Left lung (tissue), 14 donors: ENCODE results near the gene ANGPT4. TPM values are rescaled to one million over a fixed set of nuclear protein-coding genes. Genes with fewer than 3 reads are reported as not detected.

Experiments used
- ATAC-seq: fragments of 200-7000 bp; cut with Tn5 transposase; one replicate; pipeline ENCODE4 v1.9.1; 2020; ENCODE audit warnings: moderate library complexity
- DNase-seq, 4 donors: peaks; one replicate each; pipeline ENCODE4 v3.0.0-alpha.2; 2013 to 2020
- H3K27ac ChIP-seq, 2 donors: fragments of 200-600 bp; sonication (generic) in 1 of 2; one replicate each; pipeline versions ENCODE4 v1.5.0 to v1.8.0; 2020 to 2021
- H3K27me3 ChIP-seq, 2 donors: fragments of 200-600 bp; sonication (generic) in 1 of 2; one replicate each; pipeline versions ENCODE4 v1.5.0 to v1.8.0; 2020 to 2021
- H3K36me3 ChIP-seq, 2 donors: fragments of 200-600 bp; sonication (generic) in 1 of 2; one replicate each; pipeline versions ENCODE4 v1.5.0 to v1.8.0; 2020 to 2021
- H3K4me1 ChIP-seq, 2 donors: fragments of 200-600 bp; one replicate each; pipeline ENCODE4 v1.8.0; 2021
- H3K4me3 ChIP-seq, 2 donors: fragments of 200-600 bp; sonication (generic) in 1 of 2; one replicate each; pipeline versions ENCODE4 v1.5.0 to v1.8.0; 2020 to 2021; ENCODE audit warnings: mild to moderate bottlenecking in 1 of 2
- H3K9me3 ChIP-seq, 2 donors: fragments of 200-600 bp; sonication (generic) in 1 of 2; one replicate each; pipeline versions ENCODE4 v1.5.0 to v1.8.0; 2020 to 2021
- CTCF ChIP-seq, 2 donors: fragments of 200-600 bp; sonication (generic) in 1 of 2; IDR thresholded peaks; one replicate each; pipeline versions ENCODE4 v1.5.0 to v1.8.0; 2021; ENCODE audit warnings: antibody characterized with exemption in 2 of 2
- intact Hi-C, 2 donors: fragments of 100-400 bp; cut with DNase I; formaldehyde crosslinking; loops; one replicate each; pipeline versions ENCODE4 v1.11.2 to v1.14.2; 2022
- long read RNA-seq, 12 donors: library from polyadenylated mRNA in 2 of 12; unstranded in 2 of 12; transcript quantifications; one replicate each; pipeline ENCODE4 v2.0.0 and lab custom pipeline, GENCODE V29; 2019 to 2026
- polyA plus RNA-seq, 6 donors: library from polyadenylated mRNA; unstranded; fragments of 120-200 nt; gene quantifications; one replicate each; pipeline ENCODE4 v1.2.1, GENCODE V29; 2013; ENCODE audit not compliant: insufficient read length in 6 of 6
- total RNA-seq, 2 donors: library from RNA; stranded (reverse); fragmentation: NEBNext Ultra II Directional; extraction: Animal tissue kit (Norgen Biotek cat#: 25700); gene quantifications; one replicate each; pipeline ENCODE4 v1.2.1, GENCODE V29; 2021
- donor health status: DM: no; HTN: yes; CAD: no.
- donor health status: DM: no; HTN: no; CAD: no.

The ANGPT4 gene
- total RNA-seq (under 1 TPM; 0.16 to 0.20 TPM), polyA plus RNA-seq (under 1 TPM; 0.06 to 0.11 (median 0.09) TPM)
- long read RNA-seq, donor 1, result 0 reads
- long read RNA-seq, donor 2, result 0 reads
- long read RNA-seq, donor 3, result 0 reads
- long read RNA-seq, donor 4, result 0 reads
- long read RNA-seq, donor 5, result 0 reads
- long read RNA-seq, donor 6, result 0 reads
- long read RNA-seq, donor 7, result 0 reads
- long read RNA-seq, donor 8, result 0 reads
- long read RNA-seq, donor 9, result 0 reads
- long read RNA-seq, donor 10, result 0 reads
- long read RNA-seq, donor 11, result 0 reads
- long read RNA-seq, donor 12, result 0 reads

GRCh38 chr20:916125-916799 is at the start of gene ANGPT4:
Gene ANGPT4, minus strand, starts transcription at chr20:916334. Its CDS starts 120 bp downstream, at chr20:916214.
- ATAC-seq (no peak), DNase-seq (no peak)
- intact Hi-C loops, result no loop called here
- Histone ChIP-seq H3K27ac (no peak within 1 kb of the TSS), H3K4me1 (no peaks in the 10 kb centered on the region), H3K36me3 (no peaks in the 10 kb centered on the region), H3K27me3 (peaks cover 0 to 31% of the 10 kb centered on the region in 2 donors), H3K4me3 (no peak within 1 kb of the TSS), H3K9me3 (no peaks in the 10 kb centered on the region)
- no peak for TF ChIP-seq CTCF (IDR thresholded peaks at IDR 0.05)

DNA sequence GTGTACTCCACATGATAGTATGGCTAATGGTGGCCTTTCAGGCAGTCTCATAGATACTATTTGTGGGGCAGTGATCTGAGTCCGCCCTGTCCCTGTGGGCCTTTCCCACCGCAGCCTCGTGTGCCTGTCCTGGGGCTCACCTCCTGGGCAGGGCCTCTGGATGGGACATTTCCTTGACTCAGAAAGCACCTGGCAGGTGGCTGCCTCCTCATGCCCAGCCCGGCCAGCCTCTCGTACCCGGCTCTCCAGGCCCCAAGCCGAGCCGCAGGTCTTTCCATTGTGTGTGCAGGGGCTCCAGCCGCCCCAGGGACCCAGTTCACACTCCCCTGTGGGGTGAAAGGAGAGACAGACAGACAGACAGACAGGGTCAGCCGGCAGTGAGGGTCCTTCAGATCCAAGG is 47.7 kb upstream of the ANGPT4 start:
- no peaks in the 10 kb centered on the region for H3K4me1 ChIP-seq
- H3K36me3 ChIP-seq, result no peaks in the 10 kb centered on the region
- intact Hi-C loops, result no loop called here
- DNase-seq (no peak), ATAC-seq (no peak)
- no peak overlapping the region for H3K27ac ChIP-seq
- H3K4me3 ChIP-seq, result no peak overlapping the region
- TF ChIP-seq CTCF (IDR thresholded peaks at IDR 0.05), result no peak
- no peaks in the 10 kb centered on the region for H3K9me3 ChIP-seq
- peaks cover 0 to 7% of the 10 kb centered on the region in 2 donors for H3K27me3 ChIP-seq

DNA sequence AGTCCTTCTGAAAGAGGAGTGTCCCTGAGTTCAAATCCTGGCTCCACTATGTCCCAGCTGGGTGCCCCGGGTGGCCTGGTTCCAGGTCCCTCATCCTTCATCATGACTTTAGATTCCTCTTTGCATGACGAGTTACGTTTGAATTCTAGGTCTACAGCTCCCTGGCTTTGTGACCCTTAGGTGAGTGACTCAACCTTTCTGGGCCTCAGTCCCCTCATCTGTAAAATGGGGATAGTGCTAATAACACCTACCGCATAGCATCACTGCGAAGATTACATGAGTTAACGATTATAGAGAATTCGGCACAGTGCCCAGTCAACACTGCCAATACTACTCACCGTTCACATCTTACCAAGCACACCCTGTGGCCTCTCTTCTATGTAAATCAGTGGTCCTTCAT is 46.5 kb upstream of the ANGPT4 start:
- no peak overlapping the region for H3K4me3 ChIP-seq
- TF ChIP-seq CTCF (IDR thresholded peaks at IDR 0.05), result no peak
- DNase-seq (no peak), ATAC-seq (no peak)
- H3K27me3 ChIP-seq, result peaks cover 0 to 18% of the 10 kb centered on the region in 2 donors
- H3K27ac ChIP-seq, result no peak overlapping the region
- H3K9me3 ChIP-seq, result no peaks in the 10 kb centered on the region
- intact Hi-C loops, result no loop called here
- no peaks in the 10 kb centered on the region for H3K36me3 ChIP-seq
- H3K4me1 ChIP-seq, result no peaks in the 10 kb centered on the region

GRCh38 chr20:962223-962622 is 46.1 kb upstream of the ANGPT4 start:
- Histone ChIP-seq H3K36me3 (no peaks in the 10 kb centered on the region), H3K9me3 (no peaks in the 10 kb centered on the region), H3K4me3 (no peak overlapping the region), H3K27me3 (peaks cover 0 to 19% of the 10 kb centered on the region in 2 donors), H3K4me1 (no peaks in the 10 kb centered on the region), H3K27ac (no peak overlapping the region)
- intact Hi-C loops, result no loop called here
- TF ChIP-seq CTCF (IDR thresholded peaks at IDR 0.05), result no peak
- DNase-seq (no peak), ATAC-seq (no peak)

GRCh38 chr20:961768-962167 is 45.6 kb upstream of the ANGPT4 start:
- Histone ChIP-seq H3K36me3 (no peaks in the 10 kb centered on the region), H3K4me1 (no peaks in the 10 kb centered on the region), H3K27ac (no peak overlapping the region), H3K27me3 (peaks cover 0 to 21% of the 10 kb centered on the region in 2 donors), H3K9me3 (no peaks in the 10 kb centered on the region), H3K4me3 (no peak overlapping the region)
- DNase-seq (no peak), ATAC-seq (no peak)
- intact Hi-C loops, result no loop called here
- TF ChIP-seq CTCF (IDR thresholded peaks at IDR 0.05), result no peak
